ENCODE data around the gene GABPA.

GRCh38 chr21:25721987-25722386, 12.8 kb upstream of the GABPA start:
- no peak for TF ChIP-seq CTCF (IDR thresholded peaks at IDR 0.05; ENCODE audit: low read length)
- TF ChIP-seq EZH2phosphoT487 (IDR thresholded peaks at IDR 0.05; ENCODE audit: low read length): no peak
- TF ChIP-seq EZH2 (optimal IDR thresholded peaks at IDR 0.05; ENCODE audit: low read depth, low read length): no peak
